CD4-positive, alpha-beta T cell treated with Interleukin-2 at 100 ng/mL for 4 hours (primary cell): ENCODE results near the gene RABGGTA.
A peak's percentile ranks its signal among the peaks of the same experiment; 100 is the strongest.
"Not testable (repeated sequence)": the region's sequence is repeated elsewhere in the genome, so short reads cannot be mapped to it uniquely, and the experiment has no call there.

Source experiments
- DNase-seq: peaks from one replicate; pipeline ENCODE4 v3.0.0-alpha.2; 2020; ENCODE audit warnings: low spot score

Gene RABGGTA

DNA sequence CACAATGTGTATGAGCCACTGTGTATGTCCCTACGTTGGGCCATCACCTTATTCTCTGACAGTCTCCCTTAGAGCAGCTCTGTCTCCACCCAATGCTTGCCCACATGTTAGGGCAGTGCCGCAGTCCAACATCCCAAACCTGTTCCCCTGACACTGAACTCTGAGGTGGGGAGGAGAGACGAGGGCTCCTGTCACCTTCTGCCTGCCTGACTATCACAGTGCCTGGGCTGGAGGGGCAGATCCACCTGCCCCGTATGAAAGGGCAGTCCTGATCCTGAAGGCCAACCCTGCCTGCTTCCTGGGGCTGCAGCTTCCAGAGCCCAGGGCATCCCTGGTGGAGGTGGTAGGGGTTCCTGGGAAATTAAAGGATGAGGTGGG lies 10.6 kb downstream of the RABGGTA start:
- no peak for DNase-seq

DNA sequence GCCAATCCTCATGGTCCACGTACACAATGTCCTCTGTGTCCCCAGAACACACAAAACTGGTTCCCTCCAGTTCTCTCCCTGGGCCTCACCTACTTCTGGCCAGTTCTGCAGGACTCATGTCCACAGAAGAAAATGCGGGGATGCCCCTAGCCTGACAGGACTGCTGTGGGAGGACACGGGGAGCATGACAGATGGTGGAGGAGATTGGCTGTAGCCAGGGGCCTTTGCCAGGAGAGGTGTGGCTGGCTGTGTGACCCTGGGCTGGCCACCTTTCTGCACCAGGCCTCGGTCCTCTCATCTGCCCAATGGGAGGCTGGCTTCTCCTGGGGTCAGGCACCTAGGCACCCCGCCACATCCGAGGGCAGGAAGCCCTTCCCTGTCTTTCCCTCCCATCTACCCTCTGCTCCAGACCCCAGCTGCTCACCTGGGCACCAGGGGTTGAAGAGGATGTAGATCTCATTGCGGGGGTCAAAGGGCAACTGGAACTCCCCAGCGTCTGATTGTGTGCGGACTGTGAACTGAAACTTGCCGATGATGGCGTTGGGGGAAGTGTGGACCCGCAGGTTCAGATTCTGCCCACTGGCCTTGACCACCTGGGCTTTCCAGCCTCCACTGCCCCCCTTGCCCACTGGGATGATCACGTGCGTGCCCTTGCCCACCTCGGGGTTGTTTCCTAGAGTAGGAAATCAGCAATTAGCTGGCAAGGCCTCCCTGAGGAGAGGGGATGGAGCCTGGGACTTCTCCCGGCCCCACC lies 11.2 kb downstream of the RABGGTA start:
- DNase-seq, result no peak

DNA sequence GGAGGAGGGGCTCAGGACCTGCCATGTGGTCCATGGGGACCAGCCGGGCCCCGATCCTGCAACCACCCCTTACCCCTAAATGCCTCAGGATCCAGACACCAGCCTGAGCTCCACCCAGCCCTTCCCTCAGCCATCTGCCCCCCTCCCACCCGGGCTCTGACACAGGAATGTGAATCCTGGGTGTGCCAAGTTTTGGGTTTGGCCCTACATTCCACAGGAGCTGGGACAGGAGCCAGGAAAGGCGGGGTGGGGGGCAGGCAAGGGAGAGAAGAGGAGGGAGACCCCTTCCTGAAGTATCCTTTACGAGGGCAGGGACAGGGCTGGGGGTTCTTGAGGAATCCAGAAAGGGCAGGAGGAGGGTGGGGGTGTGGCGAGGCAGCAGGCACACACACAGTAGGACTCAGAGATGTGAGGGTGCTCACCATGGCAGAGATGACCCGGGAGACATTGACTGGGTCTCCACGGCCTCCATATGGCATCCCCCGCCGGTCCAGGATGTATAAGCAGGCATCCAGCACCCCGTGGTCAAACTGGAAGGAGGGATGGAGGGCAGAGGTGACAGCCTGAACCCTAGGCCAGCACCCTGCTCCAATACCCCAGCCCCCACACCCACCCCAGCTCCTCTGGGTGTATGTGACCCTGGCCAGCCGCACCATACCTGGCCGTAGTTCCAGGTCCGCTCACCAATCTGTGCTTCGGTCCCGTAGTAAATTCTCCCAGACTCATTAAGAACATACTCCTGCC lies 11.9 kb downstream of the RABGGTA start:
- no peak for DNase-seq

DNA sequence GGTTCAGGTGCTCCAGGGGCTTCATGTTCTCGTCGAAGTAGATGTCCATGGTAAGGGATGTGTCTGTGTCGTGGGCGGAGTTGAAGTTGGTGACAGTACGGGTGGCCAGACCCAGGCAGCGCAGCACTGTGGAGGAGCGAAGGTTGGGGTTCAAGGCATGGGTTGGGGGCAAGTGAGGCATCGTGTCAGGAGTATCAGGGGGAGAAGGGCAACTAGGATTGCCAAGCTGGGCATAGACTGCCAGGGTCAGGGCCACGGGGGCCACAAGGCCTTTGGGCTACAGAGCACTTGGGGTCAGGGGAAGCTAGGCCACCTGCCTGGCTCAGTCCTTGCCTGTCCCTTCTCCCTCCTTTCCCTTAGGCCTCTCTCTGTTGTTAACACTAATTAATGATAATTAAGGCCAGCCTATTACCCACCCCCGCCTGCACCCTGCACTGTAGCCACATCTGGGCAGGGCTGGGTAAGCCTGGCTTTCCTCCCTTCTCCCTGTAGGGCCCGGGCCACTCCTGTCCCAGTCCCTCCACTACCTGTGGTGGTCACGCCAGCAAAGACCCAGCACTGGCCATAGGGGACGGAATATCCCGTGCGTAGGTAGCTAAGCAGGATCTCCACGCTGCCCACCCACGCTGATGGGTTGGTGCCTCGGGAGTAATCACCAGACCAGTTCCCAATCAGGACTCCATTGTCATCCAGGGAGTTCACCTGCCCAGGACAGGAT lies 12.7 kb downstream of the RABGGTA start:
- DNase-seq, result no peak

DNA sequence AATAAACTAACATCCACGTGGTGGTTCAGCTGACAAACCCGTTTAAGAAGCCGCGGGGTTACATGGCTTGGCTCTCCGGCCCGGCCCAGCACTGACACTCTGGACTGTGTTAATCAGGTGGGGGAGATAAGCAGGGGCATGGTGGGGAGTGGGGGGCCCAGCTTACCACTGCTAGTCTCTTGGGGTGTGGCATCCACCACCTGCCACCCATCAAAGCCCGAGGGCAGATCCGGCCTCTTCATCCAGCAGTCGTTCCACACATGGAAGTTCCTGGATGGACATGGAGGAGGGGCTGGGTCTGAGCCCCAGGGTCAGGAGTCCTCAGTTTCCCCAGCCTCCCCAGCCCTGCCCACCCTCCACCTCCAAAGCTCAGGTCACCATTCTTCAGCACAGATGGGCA lies 13.3 kb downstream of the RABGGTA start:
- DNase-seq, result no peak

DNA sequence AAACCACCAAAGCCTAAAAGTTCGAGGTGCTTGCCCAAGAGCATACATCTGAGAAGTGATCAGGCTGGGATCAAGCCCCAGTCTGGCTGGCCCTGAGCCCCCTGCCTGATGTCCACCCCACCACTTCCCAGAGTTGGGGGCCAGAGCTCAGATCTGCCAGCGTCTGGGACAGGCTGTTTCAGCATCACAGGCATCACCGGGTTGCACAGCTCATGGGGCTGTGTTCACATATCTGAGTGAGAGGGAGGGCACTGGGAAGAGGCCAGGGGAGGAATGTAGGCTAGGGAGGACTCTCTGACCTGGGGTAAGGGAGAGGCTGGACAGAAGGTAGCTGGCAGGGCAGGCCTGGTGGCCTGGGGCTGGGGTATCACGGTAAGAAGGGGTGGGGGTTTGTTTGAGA lies 14.4 kb downstream of the RABGGTA start:
- no peak for DNase-seq

DNA sequence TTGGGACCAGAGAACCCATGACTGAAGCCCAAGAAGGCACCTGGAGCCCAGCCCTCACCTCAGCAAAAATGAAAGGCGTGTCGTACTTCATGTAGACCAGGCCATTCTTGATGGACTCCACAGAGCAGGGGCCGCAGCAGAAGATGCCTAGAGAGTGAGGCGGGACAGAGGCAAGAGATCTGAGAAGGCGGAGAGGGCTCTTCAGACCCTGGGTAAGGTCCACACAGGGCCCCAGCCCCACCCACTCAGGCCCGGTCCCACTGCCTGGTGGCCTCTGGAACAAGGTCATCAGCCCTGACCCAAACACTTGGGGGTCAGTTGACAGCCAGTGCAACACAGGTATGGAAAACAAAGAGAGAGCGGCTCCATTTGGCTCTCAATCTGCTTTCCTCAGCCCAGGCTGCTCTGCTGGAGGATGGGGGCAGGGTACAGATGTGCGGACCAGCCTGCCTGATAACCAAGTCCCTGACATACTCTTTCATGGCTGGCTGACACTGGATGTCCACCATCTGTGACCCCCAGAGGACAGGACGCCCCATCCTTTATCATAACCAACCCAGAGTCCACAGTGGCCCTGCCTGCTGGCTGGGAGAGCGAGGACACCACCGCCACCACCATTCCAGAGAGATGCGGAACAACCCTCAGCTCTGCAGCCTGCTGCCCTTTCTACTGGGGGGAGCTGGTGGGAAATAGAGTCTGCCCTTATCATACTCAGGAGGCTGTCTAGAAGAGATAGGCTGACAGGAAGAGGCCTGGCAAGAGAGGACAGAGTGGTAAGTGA lies 15.3 kb downstream of the RABGGTA start:
- DNase-seq, result no peak

DNA sequence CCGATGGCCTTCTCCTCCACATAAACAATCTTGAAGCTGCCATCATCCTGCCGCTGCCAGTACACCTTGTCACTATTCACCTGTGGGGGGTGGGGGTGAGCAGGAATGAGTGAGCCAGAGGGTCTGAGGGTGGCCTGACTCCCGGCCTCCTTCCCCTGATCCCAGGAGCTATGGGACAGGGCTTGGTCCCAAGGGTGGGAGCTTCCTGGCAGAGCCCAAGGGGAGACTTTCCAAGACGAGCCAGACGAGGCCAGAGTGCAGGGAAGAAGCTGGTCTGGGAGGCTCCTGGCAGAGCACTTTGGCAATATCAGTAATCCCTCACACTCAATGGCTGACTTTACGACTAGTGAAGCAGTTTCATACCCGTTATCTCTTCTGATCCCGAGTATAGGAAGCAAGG lies 16.0 kb downstream of the RABGGTA start:
- DNase-seq, result no peak

DNA sequence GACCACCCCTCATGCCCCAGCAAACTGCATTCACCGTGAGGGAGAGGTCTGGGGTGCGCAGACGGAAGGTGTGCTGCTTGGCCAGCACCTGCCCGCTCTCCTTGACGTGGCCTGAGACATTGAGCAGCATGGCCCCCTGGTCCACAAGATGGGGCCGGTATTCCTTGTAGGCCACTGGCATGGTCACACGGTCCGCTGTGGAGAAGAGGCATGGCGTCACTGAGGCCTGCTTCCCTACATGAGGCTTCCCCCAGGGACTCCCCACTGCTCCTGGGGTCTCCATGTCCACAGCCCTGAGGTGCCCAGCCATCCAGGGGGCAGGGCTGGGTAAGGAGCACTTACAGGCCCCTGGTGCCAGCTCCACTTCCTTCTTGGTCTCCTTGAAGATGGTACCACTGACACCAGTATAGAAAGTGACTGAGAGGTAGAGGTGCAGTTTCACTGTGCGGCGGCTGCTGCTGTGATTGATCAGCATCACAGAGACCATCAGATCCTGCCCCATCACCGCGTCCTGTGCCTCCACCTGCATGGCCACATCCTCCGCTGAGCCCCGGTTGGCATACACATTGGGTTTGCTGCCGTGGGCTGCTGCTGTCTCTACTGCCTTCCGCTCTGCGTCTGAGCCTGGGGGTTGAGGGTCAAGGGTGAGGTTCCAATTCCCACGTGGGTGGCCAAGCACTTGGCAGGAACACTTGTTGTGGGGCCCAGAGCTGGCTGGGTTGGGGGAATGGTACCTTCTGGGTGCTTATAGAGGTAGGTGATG lies 16.6 kb downstream of the RABGGTA start:
- DNase-seq, result no peak

DNA sequence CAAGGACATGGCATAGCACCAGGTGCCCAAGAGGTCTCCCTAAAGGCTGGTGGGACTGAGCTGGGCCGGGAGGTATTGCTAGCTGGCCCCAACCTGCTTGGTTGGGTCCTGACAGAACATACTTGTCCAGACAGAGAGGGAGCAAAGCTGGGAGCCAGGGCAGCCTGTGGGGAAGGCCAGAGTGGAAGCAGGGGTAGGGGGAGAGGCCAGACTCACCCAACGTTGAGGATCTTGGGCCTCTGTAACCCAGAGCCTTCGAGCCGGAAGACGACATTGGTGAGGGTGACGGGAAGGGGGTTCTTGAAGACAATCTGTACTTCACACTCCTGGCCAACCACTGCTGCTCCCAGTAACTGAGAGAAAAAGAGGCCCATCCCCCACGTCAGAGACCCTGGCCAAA lies 17.5 kb downstream of the RABGGTA start:
- no peak for DNase-seq

DNA sequence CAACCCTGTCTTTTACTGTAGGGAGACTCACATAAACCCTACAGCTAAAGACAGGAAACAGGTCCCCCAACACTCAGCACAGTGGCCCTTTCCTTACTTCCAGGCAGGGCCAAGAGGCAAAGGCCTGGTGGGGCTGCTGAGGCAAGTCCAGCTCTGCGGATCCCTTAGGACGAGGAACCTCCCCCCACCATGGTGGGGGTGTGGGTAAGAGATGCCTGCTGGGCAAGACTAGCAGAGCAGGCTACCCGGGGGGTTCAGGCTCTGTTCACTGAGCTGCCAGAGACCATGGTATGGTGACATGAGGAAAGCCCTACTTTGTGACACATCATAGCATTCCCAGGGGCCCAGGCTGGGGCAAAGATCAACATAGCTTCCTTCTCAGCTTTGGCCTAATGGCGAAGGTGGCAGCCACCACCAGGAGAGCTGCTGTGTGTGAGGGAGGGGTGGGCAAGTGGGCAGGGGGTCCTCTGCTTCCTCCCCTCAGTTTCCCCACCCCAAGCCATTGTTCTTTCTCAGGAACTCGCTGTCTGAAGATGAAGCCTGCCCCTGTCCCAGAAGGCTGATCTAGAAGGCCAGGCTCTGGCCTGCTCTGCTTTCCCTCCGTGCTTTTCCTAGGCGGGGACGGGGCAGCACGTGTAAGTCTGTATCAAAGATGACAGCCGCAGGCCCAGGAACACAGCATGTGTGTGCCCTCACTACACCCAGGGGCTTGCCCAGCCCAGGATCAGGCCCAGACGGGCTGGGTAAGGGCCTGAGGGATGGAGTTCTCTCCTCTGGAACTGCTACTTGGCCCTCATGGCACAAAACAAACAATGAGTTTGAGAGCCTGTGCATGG lies 18.9 kb downstream of the RABGGTA start:
- no peak for DNase-seq

DNA sequence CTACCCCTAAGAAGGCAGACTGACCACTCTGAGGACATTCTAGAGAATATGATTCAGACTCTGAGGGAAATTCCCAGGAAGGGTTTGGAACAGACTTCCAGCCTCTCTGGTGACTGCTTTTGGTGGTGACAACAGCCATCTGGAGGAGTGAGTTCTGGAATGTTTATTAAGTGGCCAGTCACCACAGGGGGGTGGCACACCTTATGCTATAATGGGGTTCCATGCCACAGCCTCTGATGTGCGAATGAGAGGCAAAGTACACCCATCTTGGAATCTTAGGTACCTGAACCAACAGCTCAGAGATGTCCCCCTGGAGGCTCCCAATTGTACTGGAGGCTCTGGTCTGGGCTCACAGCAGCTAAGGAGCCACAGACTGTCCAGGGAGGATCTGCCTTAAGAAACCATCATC lies 19.5 kb downstream of the RABGGTA start:
- DNase-seq, result no peak

DNA sequence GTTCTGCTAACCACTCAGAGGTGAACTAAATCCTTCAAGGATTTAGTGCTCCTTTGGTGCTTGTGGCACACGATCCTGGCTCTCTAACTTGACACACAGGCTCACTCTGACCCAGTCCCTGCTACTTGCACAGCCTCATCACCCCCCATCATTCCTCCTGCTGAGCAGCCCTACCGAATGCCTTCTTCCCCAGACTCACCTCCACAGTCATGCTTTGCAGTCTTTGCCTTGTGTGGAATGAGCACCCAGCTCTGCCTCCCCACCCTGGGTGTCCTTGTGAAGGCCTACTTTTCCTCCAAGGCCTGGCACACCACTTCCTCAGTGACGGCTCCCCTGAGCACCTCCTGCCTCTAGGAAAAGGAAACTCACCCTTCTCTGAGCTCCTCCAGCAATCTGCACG lies 21.0 kb downstream of the RABGGTA start:
- no peak for DNase-seq

DNA sequence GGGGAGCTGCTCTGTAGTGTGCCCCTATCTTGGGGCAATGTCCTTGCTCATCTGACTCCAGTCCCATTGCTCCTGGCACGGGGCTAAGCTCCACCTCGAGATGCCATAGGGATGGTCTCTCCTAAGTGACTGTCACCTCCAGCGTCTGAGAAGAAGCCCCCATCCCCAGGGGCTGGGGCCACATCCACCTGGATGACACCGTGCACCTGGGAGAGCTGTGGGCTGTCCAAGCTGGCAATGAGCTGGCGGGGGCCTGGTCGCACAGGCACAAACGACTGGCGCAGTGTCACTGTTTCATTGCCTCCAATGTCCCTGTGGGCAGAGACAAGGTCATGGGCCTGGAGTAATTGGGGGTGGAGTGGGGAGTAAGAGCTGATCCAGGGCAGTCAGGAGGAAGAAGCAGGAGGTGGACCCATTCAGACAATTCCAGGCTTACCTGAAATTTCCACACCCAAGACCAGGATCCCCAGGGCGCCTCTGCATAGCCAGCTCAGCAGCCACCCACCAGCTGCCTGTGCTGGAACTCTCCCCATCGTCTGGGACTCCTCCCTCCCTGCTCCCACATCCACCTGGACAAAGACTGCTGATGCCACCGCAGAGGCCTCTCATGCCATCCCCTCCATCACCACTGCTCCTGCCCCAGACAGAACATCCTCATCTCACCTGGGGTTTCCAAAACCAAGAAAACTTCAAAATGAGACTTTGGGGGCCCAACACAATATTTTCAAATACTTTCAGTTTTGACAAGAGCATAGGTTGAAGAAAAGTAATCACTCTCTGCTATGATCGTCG lies 22.0 kb downstream of the RABGGTA start:
- DNase-seq, result no peak

DNA sequence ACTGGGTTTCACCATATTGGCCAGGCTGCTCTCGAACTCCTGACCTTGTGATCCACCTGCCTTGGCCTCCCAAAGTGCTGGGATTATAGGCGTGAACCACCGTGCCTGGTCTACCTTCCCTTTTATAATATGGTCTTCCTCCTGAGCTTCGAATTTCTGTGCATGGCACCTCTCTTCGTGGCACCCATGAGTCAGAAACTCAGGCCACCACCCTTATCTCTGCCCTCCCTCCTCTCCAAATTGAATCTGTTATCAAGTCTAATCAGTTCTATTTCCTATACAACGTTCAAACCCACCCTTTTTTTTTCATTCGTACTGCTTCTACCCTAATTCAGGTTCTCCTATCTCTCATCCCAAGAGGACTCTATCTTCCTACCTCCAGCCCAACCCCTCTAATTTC lies 24.0 kb downstream of the RABGGTA start:
- DNase-seq, result peak; percentile 31

DNA sequence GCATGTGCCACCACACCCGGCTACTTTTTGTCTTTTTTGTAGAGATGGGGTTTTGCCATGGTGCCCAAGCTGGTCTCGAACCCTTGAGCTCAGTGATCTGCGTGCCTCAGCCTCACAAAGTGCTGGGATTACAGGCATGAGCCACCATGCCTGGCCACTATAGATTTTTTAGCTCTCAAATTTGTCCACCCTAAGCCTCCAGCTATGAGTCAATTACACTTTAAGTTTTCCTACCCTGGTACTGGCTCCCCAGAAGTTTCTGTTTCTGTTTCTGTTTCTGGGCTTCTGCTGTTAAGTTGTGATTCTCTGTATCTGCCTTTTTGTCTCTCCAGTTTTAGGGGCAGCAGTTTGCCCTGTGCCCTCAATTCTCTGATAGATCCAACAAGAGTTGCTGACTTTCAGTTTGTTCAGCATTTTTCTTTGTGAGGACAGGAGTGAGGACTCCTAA lies 24.6 kb downstream of the RABGGTA start:
- DNase-seq, result peak; percentile 72

DNA sequence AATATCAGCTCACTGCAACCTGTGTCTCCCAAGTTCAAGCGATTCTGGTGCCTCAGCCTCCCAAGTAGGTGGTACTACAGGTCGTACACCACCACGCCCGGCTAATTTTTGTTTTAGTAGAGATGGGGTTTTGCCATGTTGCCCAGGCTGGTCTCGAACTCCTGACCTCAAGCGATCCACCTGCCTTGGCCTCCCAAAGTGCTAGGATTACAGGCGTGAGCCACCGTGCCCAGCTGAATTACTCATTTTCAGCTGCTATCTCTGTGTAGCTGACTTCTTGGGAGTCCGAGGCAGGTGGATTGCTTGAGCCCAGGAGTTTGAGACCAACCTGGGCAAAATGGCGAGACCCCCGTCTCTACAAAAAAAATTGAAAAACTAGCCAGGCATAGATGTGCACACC lies 26.0 kb downstream of the RABGGTA start:
- DNase-seq, result not testable (repeated sequence)

DNA sequence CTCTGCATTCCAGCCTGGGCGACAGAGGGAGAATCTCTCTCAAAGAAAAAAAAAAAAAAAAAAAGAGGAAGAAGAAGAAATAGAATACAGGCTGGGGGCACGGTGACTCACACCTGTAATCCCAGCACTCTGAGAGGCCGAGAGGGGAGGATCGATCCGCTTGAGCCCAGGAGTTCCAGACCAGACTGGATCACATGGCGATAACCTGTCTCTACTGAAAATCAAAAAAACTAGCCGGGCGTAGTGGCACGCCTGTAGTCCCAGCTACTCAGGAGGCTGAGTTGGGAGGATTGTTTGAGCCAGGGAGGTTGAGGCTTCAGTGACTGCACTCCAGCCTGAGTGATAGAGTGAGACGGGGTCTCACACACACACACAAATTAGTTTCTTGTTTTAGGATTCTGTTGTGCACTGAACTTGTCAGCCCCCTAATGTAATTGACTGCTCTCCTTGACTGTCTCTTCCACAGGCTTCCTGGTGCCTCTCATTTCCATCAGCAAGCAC lies 28.0 kb downstream of the RABGGTA start:
- DNase-seq, result no peak

DNA sequence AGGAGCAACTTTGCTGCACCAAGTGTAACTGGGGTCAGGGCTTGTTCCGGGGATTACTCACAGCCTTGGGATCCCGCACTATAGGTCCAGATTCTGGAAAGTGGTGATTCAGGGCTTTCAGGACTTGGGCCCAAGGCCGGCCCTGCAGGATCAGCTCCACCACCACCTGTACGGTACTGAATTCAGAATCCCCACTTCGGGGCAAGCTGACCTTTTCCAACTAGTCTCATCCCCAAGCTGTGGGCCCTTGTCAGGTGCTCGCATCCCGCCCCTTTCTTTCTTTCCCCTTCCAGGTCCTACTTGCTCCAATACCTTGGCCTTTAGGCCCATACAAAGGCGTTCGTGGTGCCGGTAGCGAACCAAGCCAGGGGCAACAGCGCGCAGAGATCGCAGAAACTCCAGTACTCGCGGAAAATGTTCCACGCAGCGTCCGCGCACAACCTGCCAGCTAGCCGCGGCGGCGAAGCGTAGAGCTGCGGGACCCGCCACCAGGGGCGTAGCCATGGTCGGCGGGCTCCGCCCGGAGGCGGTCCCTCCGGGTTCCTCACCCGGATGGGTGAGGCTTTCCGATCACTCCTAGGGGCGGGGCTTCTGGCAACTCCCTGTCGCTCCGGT lies 29.5 kb downstream of the RABGGTA start:
- DNase-seq, result peak; percentile 91
